Daoy (cell line): ENCODE measurements around the gene PKP1. TPM values are rescaled to one million over a fixed set of nuclear protein-coding genes. Genes with fewer than 3 reads are reported as not detected.

Source experiments
- DNase-seq: peaks from one replicate; pipeline ENCODE4 v3.0.0-alpha.2; 2015; ENCODE audit warnings: low read depth
- total RNA-seq: library from RNA; depleted of rRNA; stranded (reverse); fragments of >200 nt; shearing (Covaris generic); gene quantifications from 2 replicates; pipeline ENCODE4 v1.2.3, GENCODE V29; 2014

Gene PKP1
- total RNA-seq, 1 experiment from 2014 or later, result 0.34 TPM

GRCh38 chr1:201327687-201328240 is 44.5 kb downstream of the PKP1 start:
- no peak for DNase-seq

- DNase-seq, result no peak
These were observed 45.3 kb downstream of the PKP1 start for GRCh38 chr1:201328576-201328975.

- DNase-seq, result no peak
These were observed 46.0 kb downstream of the PKP1 start for GRCh38 chr1:201329286-201329685.

- no peak for DNase-seq
These were observed 46.5 kb downstream of the PKP1 start for GRCh38 chr1:201329801-201330200.

- DNase-seq, result no peak
These were observed 47.2 kb downstream of the PKP1 start for GRCh38 chr1:201330541-201330940.

GRCh38 chr1:201331166-201331565 is 47.9 kb downstream of the PKP1 start:
- DNase-seq, result no peak

GRCh38 chr1:201332021-201332420 is 48.7 kb downstream of the PKP1 start:
- DNase-seq, result no peak

- DNase-seq, result no peak
These were observed 49.5 kb downstream of the PKP1 start for GRCh38 chr1:201332616-201333335.

GRCh38 chr1:201334325-201335173 is 51.2 kb downstream of the PKP1 start:
- DNase-seq, result no peak

- no peak for DNase-seq
These were observed 52.0 kb downstream of the PKP1 start for GRCh38 chr1:201335174-201335870.

- DNase-seq, result no peak
These were observed 52.6 kb downstream of the PKP1 start for GRCh38 chr1:201335901-201336300.

- DNase-seq, result no peak
These were observed 53.6 kb downstream of the PKP1 start for GRCh38 chr1:201336711-201337450.

GRCh38 chr1:201341377-201341776 is 58.1 kb downstream of the PKP1 start:
- DNase-seq, result no peak

GRCh38 chr1:201344206-201345080 is 61.1 kb downstream of the PKP1 start:
- DNase-seq, result no peak

- no peak for DNase-seq
These were observed 61.7 kb downstream of the PKP1 start for GRCh38 chr1:201345081-201345355.

- peak; percentile 55 for DNase-seq
These were observed 63.1 kb downstream of the PKP1 start for GRCh38 chr1:201346337-201346939.

- DNase-seq, result no peak
These were observed 63.7 kb downstream of the PKP1 start for GRCh38 chr1:201346987-201347386.

- no peak for DNase-seq
These were observed 64.3 kb downstream of the PKP1 start for GRCh38 chr1:201347498-201348210.

GRCh38 chr1:201348211-201348566 is 64.9 kb downstream of the PKP1 start:
- DNase-seq, result peak; percentile 64

- DNase-seq, result no peak
These were observed 65.8 kb downstream of the PKP1 start for GRCh38 chr1:201349092-201349491.
